ENCODE results near the gene SPOCK1.

SPOCK1 gene

DNA sequence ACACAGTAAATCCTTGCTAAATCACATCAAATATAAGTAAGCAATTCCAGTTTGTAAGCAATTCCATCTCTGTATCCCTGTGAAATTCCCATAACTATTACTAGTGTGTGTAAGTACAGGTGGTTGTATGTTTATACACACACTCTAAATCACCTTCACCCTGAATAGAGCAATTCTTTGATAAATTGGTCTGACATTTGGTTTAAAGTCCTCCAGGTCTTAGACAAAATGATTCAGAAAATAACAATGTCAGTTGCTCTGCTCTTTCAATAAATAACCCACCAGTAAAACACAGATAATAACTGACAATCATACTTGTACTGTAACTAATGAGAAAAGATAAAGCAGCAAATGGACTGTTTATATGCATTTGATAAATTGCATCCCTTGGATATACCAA, 226.3 kb downstream of the SPOCK1 start:
- TF ChIP-seq CTCF (IDR thresholded peaks at IDR 0.05; ENCODE audit: borderline replicate concordance, insufficient read depth, low read depth, low read length): no peak
- no peak overlapping the region for H3K4me3 ChIP-seq (ENCODE audit: low read depth, low read length)

- H3K4me3 ChIP-seq (ENCODE audit: low read depth, low read length): no peak overlapping the region
- TF ChIP-seq CTCF (IDR thresholded peaks at IDR 0.05; ENCODE audit: borderline replicate concordance, insufficient read depth, low read depth, low read length): no peak
Measured at GRCh38 chr5:137269946-137270345, 229.2 kb downstream of the SPOCK1 start.

DNA sequence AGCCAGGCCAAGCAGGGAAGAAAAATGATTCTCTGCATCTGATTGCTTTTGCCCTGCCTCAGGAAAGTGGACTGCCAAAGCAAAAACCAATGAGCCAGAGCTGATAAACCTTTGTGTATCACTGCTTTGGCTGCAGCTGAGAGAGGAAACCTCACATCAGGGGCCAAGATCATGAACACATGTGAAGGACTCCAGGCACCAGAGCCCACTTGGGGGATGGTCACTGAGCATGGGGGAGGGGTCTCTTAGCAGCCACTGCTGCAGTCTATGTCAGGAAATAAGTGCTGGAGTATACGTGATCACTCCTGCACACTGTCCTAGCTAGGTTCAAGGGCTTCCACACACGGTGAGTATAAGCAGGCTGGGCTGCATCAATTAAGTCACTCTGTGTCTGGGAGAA, 229.9 kb downstream of the SPOCK1 start:
- no peak for TF ChIP-seq CTCF (IDR thresholded peaks at IDR 0.05; ENCODE audit: borderline replicate concordance, insufficient read depth, low read depth, low read length)
- H3K4me3 ChIP-seq (ENCODE audit: low read depth, low read length): no peak overlapping the region

GRCh38 chr5:137268646-137269045, 230.5 kb downstream of the SPOCK1 start:
- no peak for TF ChIP-seq CTCF (IDR thresholded peaks at IDR 0.05; ENCODE audit: borderline replicate concordance, insufficient read depth, low read depth, low read length)
- no peak overlapping the region for H3K4me3 ChIP-seq (ENCODE audit: low read depth, low read length)

- no peak overlapping the region for H3K4me3 ChIP-seq (ENCODE audit: low read depth, low read length)
- no peak for TF ChIP-seq CTCF (IDR thresholded peaks at IDR 0.05; ENCODE audit: borderline replicate concordance, insufficient read depth, low read depth, low read length)
Measured at GRCh38 chr5:137266186-137266585, 232.9 kb downstream of the SPOCK1 start.

DNA sequence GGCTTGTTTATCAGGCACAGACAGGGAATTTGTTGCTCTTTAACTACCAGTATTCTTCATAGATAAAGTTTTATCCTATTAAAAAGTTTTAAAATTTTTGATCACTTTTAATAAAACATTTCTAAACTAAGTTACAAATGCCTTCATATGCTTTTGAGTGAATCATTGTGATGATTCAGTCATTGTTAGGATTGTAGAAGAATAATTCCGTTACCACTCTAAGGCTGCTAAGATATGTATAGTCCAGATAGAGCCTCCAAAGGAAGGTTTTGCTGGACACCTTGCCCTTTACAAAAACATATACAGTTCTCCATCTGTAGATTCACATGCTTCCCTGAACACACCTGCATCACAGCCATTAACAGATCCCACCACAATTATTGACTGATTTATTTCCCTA, 233.7 kb downstream of the SPOCK1 start:
- no peak for TF ChIP-seq CTCF (IDR thresholded peaks at IDR 0.05; ENCODE audit: borderline replicate concordance, insufficient read depth, low read depth, low read length)
- no peak overlapping the region for H3K4me3 ChIP-seq (ENCODE audit: low read depth, low read length)

DNA sequence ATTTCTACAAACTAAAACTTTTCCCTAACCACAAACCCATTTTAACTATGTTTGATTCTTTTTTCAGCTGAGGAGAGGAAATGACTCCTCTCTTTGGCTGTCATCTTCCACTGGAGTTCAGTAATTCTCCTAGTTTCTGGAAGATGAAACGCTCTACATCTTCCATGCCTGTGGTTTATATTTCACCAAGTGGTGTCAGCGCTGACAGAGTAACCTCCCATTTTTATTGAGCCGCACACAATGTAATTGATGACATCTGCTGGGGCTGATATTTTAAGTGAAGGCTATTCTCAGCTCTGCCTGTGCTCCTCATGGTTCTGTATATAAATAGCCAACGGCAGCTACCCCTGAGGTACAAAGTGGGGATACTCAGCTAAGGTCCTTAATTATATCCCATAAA, 234.6 kb downstream of the SPOCK1 start:
- TF ChIP-seq CTCF (IDR thresholded peaks at IDR 0.05; ENCODE audit: borderline replicate concordance, insufficient read depth, low read depth, low read length): no peak
- no peak overlapping the region for H3K4me3 ChIP-seq (ENCODE audit: low read depth, low read length)

Measured in GM12875 (cell line).